NCI-H2227 (cell line): ENCODE data around the gene TTC13.

Experiments used
- DNase-seq: peaks from one replicate; lab custom pipeline; 2025; ENCODE audit not compliant: unreplicated experiment; lab: John Stamatoyannopoulos, UW

The TTC13 gene

GRCh38 chr1:230950404-230950803 is 28.3 kb downstream of the TTC13 start:
- no peak for DNase-seq

DNA sequence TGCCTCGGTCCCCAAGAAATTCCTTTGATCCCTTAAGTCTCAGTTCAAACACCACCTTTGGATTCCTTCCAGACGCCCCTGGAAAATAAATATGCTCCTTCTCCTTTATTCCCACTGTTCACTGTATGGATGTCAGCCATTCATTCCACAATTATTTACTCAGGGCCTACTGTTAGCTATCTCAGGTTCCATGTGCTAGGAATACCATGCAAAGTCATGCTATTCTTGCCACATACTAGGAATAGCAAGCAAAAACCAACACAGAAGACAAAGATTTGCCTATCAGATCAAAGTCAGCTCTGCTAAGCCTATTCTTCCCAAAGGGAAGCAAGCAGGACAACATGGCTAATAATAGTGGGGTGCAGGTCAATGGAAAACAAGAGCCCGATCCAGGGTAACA is 29.8 kb downstream of the TTC13 start:
- no peak for DNase-seq

DNA sequence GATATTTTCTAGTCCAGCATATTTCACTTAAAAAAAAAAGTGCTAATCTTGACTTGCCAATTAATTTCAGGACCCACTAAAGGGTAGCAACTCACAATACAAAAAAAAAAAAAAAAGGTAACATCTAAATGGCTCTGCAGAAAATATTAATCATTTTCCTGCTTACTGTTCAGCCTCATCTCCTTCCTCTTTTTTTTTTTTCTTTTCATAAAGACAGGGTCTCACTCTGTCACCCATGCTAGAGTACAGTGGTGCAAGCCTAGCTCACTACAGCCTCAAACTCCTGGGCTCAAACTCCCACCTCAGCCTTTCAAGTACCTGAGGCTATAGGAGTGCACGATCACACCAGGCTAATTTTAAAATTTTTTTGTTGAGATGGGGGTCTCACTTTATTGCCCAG is 30.4 kb downstream of the TTC13 start:
- DNase-seq, result no peak

DNA sequence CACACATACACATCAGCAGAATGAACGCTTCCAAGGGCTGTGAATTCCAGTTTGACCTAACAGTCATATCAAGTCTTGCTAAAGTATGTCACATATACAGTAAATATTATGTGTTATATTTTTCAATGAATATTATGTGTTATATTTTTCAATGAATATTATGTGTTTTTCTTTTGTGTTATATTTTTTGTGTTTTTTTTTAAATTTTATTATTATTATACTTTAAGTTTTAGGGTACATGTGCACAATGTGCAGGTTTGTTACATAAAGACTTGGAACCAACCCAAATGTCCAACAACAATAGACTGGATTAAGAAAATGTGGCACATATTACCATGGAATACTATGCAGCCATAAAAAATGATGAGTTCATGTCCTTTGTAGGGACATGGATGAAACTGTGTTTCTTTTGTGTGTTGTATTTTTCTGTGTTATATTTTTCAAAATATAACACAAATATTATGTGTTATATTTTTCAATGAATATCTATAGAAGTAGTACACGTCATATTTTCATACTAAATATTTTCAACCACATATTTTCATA is 35.5 kb downstream of the TTC13 start:
- DNase-seq, result no peak

DNA sequence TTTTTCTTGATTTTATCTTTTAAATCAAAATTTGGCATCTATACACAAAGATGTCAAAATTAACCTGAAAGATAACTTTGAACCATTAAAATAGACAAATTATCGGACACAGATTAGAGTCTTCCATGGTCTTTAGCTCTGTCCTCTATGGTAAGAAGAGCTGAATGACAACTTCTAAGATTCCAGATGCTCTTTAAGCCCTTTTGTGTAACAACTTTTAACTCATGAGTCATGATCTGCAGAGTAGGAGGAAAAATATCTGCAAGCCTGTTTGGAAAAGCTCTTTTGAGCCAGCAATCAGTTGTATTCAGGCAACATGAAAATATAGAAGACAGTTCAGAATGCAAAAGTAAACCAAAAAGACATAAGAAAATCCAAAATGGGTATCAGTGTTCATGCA is 37.8 kb downstream of the TTC13 start:
- DNase-seq, result no peak

DNA sequence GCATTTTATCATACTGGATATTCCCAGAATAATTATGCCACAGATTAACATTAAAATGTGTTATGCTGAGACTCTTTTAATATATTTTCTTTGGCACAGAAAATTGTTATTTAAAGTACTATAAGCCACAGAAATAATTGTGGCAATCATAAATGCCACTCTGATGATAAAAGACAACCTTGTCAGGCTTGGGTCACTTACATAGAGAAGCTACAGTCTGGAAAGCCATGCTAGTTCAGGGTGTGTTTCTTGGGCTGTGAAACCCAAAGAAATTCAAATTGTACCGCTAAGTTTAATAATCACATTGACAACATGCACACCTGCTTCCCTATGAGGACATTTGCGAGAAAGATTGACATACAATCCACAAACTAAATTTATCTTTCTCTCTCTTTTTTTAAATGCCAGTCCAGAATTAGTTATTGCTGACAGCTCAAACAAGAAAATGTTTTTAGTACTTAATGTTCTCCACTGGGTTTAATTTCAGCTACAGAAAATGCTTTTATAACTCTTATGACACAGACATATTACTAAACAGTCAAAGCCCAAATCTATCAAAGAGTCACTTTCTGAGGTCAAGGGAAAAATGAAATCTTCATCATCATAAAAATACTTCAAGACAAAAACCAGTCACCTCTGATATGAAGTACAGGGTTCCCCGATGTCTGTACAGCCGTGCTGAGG is 38.7 kb downstream of the TTC13 start:
- no peak for DNase-seq

- DNase-seq, result no peak
Observed at GRCh38 chr1:230938924-230939368, 39.7 kb downstream of the TTC13 start.

GRCh38 chr1:230937371-230937770 is 41.3 kb downstream of the TTC13 start:
- no peak for DNase-seq

- DNase-seq, result no peak
Observed at GRCh38 chr1:230936475-230936874, 42.2 kb downstream of the TTC13 start.

GRCh38 chr1:230935852-230936251 is 42.8 kb downstream of the TTC13 start:
- DNase-seq, result no peak

- DNase-seq, result no peak
Observed at GRCh38 chr1:230930986-230931385, 47.7 kb downstream of the TTC13 start.

- no peak for DNase-seq
Observed at GRCh38 chr1:230926182-230926581, 52.5 kb downstream of the TTC13 start.

- no peak for DNase-seq
Observed at GRCh38 chr1:230925608-230926007, 53.1 kb downstream of the TTC13 start.

DNA sequence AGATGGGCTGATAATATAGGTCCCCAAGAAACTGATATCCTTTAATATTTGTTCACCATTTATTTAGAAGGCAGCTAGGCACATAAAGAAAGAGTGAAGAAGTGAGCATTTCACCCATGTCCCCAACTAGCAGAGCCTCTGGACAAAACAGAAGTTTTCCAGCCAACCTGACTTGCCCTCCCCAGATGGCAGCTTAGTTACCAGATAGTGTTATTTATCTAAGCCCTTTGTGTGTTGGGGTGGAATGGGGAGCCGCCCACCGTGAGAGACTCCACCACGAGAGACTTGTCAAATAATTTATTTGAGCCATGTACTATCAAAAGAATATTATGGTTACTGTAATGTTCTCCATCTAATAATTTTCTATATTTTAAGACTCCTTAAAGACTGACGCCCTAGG is 55.5 kb downstream of the TTC13 start:
- no peak for DNase-seq

GRCh38 chr1:230922620-230923019 is 56.0 kb downstream of the TTC13 start:
- DNase-seq, result no peak

DNA sequence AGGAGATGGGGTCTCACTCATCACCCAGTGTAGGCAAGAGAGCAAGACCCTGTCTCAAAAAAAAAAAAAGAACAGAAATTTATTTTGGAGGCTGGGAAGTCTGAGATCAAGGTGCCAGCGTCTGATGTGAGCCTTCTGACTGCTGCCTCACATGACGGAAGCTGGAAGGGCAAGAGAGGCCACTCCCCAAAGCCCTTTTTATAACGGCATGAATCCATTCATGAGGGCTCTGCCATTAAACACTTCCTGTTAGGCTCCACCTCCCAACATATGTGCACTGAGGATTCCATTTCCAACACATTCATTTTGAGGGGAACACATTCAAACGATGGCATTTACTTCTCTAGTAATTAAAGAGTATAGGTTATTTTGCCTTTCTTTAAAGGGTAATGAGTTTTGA is 59.5 kb downstream of the TTC13 start:
- peak; percentile 25 for DNase-seq

- peak; percentile 87 for DNase-seq
Observed at GRCh38 chr1:230917284-230918135, 61.2 kb downstream of the TTC13 start.

DNA sequence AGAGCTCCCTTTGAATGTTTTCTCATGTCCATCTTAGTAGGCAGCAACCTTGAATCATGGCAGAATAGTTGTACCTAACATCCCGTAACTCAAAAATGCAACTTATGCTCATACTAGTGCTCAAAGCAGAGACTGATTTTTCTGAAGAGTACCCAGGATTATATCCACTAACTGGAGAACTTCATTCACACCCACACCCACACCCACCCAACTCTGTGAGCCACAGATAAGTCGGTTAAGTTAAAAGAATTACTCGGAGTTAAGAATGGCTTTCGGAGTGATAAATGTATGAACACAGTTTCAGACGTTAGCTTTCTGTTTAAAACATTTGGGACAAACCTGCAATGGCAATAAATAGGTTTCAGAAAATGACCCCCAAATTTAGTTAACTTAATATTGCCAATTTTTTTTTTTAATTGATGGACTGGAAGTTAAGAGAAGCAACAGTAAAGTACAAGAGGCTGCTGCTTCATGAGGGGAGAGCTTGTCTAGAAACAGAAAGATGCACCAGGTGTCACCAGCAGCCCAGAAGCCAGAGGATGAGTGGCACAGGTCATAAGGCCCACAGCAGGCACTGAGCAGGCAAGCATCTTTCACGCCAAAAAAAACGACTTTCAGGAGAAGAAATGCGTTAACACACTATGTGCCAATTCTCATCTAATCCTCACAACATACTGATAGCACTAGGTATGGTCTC is 61.9 kb downstream of the TTC13 start:
- no peak for DNase-seq

GRCh38 chr1:230915078-230915477 is 63.6 kb downstream of the TTC13 start:
- no peak for DNase-seq

- no peak for DNase-seq
Observed at GRCh38 chr1:230913496-230913895, 65.2 kb downstream of the TTC13 start.

DNA sequence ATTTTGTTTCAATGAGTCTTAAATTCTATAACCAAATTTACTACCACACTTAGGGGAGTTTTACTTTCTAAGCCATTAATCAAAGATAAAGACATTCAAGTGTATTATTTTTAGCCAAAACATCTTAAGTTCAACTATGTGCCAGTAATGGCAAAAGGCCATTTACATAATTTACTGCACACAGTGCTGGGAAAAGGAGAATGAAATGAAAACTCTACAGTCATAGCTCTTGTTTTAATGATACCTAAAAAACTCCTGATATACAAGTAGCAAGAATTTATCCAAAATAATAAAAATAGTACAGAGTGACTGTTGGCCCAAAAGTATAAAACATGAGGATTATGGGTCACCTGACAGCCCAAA is 67.9 kb downstream of the TTC13 start:
- DNase-seq, result no peak
